Activated naive CD4-positive, alpha-beta T cell treated with anti-CD3 and anti-CD28 coated beads, Interleukin-2, amount 50 U/mL, for 16 hours (primary cell): ENCODE results near the gene CYB561D1.
A peak's percentile ranks its signal among the peaks of the same experiment; 100 is the strongest.

Experiments
- DNase-seq: peaks from one replicate; pipeline ENCODE4 v3.0.0-alpha.2; 2020

The CYB561D1 gene

GRCh38 chr1:109501644-109502363 is 7.9 kb downstream of the CYB561D1 start:
- DNase-seq: no peak

GRCh38 chr1:109502364-109502851 is 8.5 kb downstream of the CYB561D1 start:
- peak; percentile 31 for DNase-seq

GRCh38 chr1:109503935-109504334 is 10.0 kb downstream of the CYB561D1 start:
- no peak for DNase-seq

- no peak for DNase-seq
Observed at GRCh38 chr1:109504974-109505373, 11.1 kb downstream of the CYB561D1 start.

- DNase-seq: no peak
Observed at GRCh38 chr1:109508001-109508872, 14.3 kb downstream of the CYB561D1 start.

GRCh38 chr1:109508873-109509175 is 14.9 kb downstream of the CYB561D1 start:
- DNase-seq: no peak

GRCh38 chr1:109509176-109510134 is 15.6 kb downstream of the CYB561D1 start, which contains the start of gene AMIGO1:
Gene AMIGO1 (minus strand): TSS chr1:109509727. CDS start chr1:109508912, 815 bp downstream.
- DNase-seq: peak; percentile 75

GRCh38 chr1:109513110-109513710 is 19.3 kb downstream of the CYB561D1 start:
- no peak for DNase-seq

GRCh38 chr1:109514846-109515245 is 21.0 kb downstream of the CYB561D1 start:
- DNase-seq: no peak

GRCh38 chr1:109516872-109517271 is 23.0 kb downstream of the CYB561D1 start:
- DNase-seq: no peak

GRCh38 chr1:109517337-109517736 is 23.4 kb downstream of the CYB561D1 start:
- DNase-seq: no peak

GRCh38 chr1:109521002-109521951 is 27.4 kb downstream of the CYB561D1 start:
- DNase-seq: no peak

- DNase-seq: no peak
Observed at GRCh38 chr1:109522026-109522425, 28.1 kb downstream of the CYB561D1 start.

- no peak for DNase-seq
Observed at GRCh38 chr1:109523706-109524105, 29.8 kb downstream of the CYB561D1 start.

- DNase-seq: no peak
Observed at GRCh38 chr1:109527098-109527811, 33.4 kb downstream of the CYB561D1 start.

GRCh38 chr1:109527846-109528695 is 34.2 kb downstream of the CYB561D1 start:
- no peak for DNase-seq

- DNase-seq: no peak
Observed at GRCh38 chr1:109528712-109529111, 34.8 kb downstream of the CYB561D1 start.

GRCh38 chr1:109529881-109530456 is 36.1 kb downstream of the CYB561D1 start:
- no peak for DNase-seq

GRCh38 chr1:109530457-109531087 is 36.7 kb downstream of the CYB561D1 start:
- no peak for DNase-seq
